ENCODE data around the gene RYR1.
"Not testable (repeated sequence)": the region's sequence is repeated elsewhere in the genome, so short reads cannot be mapped to it uniquely, and the experiment has no call there.

Gene RYR1

GRCh38 chr19:38619361-38620174 is 186.1 kb downstream of the RYR1 start:
- DNase-seq, result no peak

DNA sequence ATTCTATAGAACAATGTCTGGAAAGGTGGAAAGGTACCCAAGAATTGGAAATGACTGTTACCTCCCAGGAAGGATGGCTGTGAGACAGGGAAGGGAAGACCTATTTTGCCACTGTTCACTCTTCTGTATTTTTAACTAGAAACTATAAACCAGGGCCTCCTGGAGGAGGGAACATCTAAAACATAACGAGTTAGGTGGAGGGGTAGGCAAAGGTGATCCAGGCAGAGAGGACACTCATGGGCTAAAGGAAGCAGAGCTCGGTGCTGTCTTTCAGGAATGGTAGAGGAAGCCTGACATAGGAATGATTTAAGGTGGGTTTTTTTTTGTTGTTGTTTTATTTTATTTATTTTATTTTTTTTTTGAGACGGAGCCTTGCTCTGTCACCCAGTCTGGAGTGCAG is 191.3 kb downstream of the RYR1 start:
- DNase-seq, result no peak

GRCh38 chr19:38626401-38626800 is 192.9 kb downstream of the RYR1 start:
- DNase-seq, result no peak

DNA sequence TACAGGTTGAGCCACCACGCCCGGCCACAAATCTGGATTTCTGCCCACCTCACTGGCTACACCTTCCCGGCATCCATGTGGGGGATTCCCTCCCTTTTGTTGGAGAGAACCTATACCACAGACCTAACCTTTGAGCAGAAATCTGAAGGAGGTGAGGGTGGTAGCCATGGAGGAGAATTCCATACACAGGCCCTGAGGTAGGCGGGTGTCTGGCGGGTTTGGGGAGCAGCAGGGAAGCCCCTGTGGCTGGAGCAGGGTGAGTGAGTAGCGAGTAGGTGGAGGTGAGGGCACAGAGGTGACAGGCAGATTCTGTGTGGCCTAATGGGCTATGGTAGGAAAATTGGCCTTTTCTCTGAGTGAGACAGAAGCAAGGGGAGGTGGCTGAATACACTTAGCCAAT is 196.1 kb downstream of the RYR1 start:
- no peak for DNase-seq

DNA sequence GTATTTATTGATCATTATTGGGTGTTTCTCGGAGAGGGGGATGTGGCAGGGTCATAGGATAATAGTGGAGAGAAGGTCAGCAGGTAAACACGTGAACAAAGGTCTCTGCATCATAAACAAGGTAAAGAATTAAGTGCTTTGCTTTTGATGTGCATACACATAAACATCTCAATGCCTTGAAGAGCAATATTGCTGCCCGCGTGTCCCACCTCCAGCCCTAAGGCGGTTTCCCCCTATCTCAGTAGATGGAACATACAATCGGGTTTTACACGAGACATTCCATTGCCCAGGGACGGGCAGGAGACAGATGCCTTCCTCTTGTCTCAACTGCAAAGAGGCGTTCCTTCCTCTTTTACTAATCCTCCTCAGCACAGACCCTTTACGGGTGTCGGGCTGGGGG is 197.8 kb downstream of the RYR1 start:
- DNase-seq, result not testable (repeated sequence)

GRCh38 chr19:38631811-38632475 is 198.5 kb downstream of the RYR1 start:
- DNase-seq, result not testable (repeated sequence)

DNA sequence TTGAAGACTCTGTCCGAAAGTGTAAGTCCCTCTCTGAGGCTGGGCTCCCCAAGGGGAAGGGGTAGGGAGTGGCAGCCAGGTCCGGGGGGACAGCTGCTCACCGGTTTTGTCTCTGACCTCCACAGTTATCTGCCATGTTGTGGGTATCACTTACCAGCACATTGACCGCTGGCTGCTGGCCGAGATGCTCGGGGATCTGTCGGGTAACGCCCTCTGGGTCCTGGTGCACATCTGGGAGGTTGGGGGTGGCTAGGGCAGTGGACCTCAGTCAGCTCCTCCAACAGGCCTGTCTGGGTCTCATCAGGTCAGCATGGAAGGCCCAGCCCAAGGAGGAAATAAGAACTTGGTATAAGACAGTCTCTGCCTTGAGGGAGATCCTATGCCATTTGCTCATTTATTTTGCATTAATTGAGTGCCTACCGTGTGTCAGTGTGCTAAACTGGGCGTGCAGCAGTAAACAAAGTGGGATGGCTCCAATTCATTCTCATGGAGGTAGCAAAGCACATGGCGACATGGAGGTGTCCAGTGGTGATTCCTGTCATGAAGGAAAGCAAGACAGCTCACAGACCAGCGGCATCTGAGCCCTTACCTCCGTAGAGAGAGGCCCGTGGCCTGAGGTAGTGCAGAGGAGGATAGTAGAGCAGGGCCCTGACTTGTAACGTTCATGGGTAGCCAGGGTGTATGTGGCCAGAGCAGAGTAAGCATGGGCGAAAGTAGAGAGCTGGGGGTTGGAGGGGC is 199.2 kb downstream of the RYR1 start:
- no peak for DNase-seq

DNA sequence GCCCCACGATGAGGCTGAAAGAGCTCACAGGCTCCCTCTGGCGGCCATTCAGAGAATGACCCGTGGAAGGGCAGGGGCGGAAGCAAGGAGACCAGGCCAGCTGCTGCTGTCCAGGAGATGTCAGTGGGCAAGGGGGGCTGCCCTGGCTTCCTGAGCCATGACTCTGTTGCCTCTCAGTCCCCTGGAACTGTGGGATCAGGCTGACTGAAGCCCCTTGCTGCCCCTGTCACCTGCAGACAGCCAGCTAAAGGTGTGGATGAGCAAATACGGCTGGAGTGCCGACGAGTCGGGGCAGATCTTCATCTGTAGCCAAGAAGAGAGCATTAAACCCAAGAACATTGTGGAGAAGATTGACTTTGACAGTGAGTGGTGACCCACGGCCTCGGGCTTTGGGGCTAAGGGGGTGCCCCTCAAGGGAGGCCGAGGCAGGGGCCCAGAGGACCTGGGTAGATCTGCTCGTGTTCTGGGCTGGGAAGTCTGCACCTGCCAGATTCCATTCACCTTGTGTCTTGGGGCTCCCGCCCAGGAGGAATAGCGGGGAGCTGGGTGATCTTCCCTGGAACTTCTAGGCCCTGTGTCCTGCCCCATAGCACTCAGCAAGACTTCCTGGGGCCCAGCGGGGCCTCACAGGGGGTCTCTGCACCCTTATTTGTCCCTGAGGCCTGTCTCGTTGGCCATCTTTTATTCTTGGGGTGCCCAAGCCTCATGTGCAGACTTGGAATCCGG is 201.4 kb downstream of the RYR1 start:
- DNase-seq, result peak; percentile 85 to 86

DNA sequence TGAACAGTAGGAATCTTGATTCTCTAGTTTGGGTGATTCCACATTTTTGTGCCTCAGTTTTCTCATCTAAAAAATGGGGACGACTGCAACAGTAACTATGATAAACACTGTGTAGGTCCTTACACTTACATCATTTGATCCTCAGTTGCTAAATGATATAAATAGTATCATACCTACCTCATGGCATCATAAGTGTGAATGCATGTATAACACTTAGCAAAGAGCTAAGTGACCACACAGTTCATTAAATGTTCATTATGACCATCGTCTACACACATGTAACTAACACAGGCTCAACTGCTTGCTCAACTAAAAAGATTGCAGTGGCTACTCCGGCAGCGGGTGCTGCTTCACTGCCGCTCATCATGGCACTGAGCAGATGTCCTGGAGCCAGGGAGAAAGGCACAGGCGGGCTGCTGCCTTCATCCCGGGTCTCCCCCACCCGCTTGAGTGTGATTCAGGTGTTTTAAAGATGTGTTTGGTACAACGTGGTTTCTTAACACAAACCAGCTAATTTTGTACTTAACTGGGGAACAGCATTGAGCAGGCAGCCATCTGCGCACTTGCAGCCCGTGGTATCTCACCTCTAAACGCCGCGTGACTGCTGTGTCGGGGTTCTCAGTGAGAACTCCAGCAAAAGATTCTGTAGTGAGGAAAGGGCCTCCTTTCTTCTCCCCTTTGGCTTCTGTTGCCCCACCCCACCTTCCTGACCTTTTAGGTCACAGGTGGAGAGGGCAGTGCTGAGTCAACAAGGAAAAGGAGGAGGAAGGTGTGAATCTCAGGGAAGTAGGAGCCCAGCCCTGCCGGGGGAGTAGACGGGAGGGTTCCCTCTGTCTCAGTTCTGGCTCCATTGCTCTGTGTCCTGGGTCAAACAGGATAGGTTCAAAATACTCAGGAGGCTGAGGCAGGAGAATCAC is 202.2 kb downstream of the RYR1 start:
- no peak for DNase-seq

Measured in activated T-cell treated with anti-CD3 and anti-CD28 coated beads, Interleukin-2, amount 50 U/mL, for 48 hours (primary cell).